Tibial artery (tissue), 4 donors: ENCODE measurements around the gene PALLD.

Experiments used
- DNase-seq, 2 donors: peaks; one replicate each; pipeline ENCODE4 v3.0.0-alpha.2; 2019
- H3K27ac ChIP-seq, 2 donors: fragments of 200-600 bp; sonication (generic) in 1 of 2; 1 replicate in 1 of 2; 2 replicates in 1 of 2; pipeline ENCODE4 v1.5.1; 2018 to 2019; ENCODE audit warnings: mild to moderate bottlenecking in 1 of 2
- H3K27me3 ChIP-seq, 2 donors: fragments of 200-600 bp; sonication (generic) in 1 of 2; one replicate each; pipeline versions ENCODE4 v1.5.1 to v1.6.0; 2016 to 2019
- H3K36me3 ChIP-seq, 3 donors: fragments of 200-600 bp; sonication (generic) in 2 of 3; one replicate each; pipeline ENCODE4 v1.5.1; 2016 to 2019; ENCODE audit warnings: mild to moderate bottlenecking in 2 of 3
- H3K4me1 ChIP-seq, 4 donors: fragments of 200-600 bp; sonication (generic) in 2 of 4; 1 replicate in 3 of 4; 2 replicates in 1 of 4; pipeline ENCODE4 v1.5.1; 2016 to 2019
- H3K4me3 ChIP-seq, 2 donors: fragments of 200-600 bp; sonication (generic) in 1 of 2; 1 replicate in 1 of 2; 2 replicates in 1 of 2; pipeline ENCODE4 v1.5.1; 2018 to 2019; ENCODE audit warnings: mild to moderate bottlenecking in 2 of 2
- H3K9me3 ChIP-seq, 3 donors: fragments of 200-600 bp; sonication (generic) in 1 of 3; one replicate each; pipeline ENCODE4 v1.5.1; 2016 to 2019
- CTCF ChIP-seq, 2 experiments: fragments of 200-600 bp in 1 of 2; fragments of 450-650 bp in 1 of 2; IDR thresholded peaks; one replicate each; pipeline ENCODE4 v1.5.1; 2017 to 2019; ENCODE audit warnings: antibody characterized with exemption in 2 of 2, mild to moderate bottlenecking in 1 of 2, moderate library complexity in 1 of 2
- intact Hi-C: fragments of 100-400 bp; cut with DNase I; formaldehyde crosslinking; loops from one replicate; pipeline ENCODE4 v1.15.0; 2023; ENCODE audit warnings: low total_unique reads

PALLD gene

GRCh38 chr4:168787801-168788595 lies 291.1 kb downstream of the PALLD start:
- Histone ChIP-seq H3K27me3 (no peaks in the 10 kb centered on the region), H3K36me3 (no peaks in the 10 kb centered on the region), H3K27ac (no peak overlapping the region), H3K4me1 (peaks cover 0 to 33% (median 0%) of the 10 kb centered on the region in 4 donors), H3K9me3 (no peaks in the 10 kb centered on the region), H3K4me3 (no peak overlapping the region)
- intact Hi-C loops = no loop called here
- DNase-seq = no peak
- TF ChIP-seq CTCF (IDR thresholded peaks at IDR 0.05) = no peak

GRCh38 chr4:168790898-168791297 lies 294.0 kb downstream of the PALLD start:
- TF ChIP-seq CTCF (IDR thresholded peaks at IDR 0.05) = no peak
- Histone ChIP-seq H3K4me3 (no peak overlapping the region), H3K27ac (peak overlapping the region in 1 of 2 donors; percentile 76), H3K4me1 (peaks cover 0 to 17% (median 0%) of the 10 kb centered on the region in 4 donors), H3K27me3 (no peaks in the 10 kb centered on the region), H3K9me3 (no peaks in the 10 kb centered on the region), H3K36me3 (no peaks in the 10 kb centered on the region)
- DNase-seq = no peak
- intact Hi-C loops = no loop called here

- Histone ChIP-seq H3K36me3 (no peaks in the 10 kb centered on the region), H3K9me3 (no peaks in the 10 kb centered on the region), H3K4me1 (peaks cover 0 to 21% (median 3%) of the 10 kb centered on the region in 4 donors), H3K4me3 (no peak overlapping the region), H3K27me3 (no peaks in the 10 kb centered on the region), H3K27ac (peak overlapping the region in 1 of 2 donors; percentile 76)
- TF ChIP-seq CTCF (IDR thresholded peaks at IDR 0.05) = no peak
- no peak for DNase-seq
- intact Hi-C loops = no loop called here
Observed at GRCh38 chr4:168791376-168791775, 294.5 kb downstream of the PALLD start.

- H3K27ac ChIP-seq = no peak overlapping the region
- TF ChIP-seq CTCF (IDR thresholded peaks at IDR 0.05) = no peak
- H3K4me1 ChIP-seq = peaks cover 0 to 36% (median 8%) of the 10 kb centered on the region in 4 donors
- H3K4me3 ChIP-seq = no peak overlapping the region
- H3K27me3 ChIP-seq = no peaks in the 10 kb centered on the region
- intact Hi-C loops = no loop called here
- no peaks in the 10 kb centered on the region for H3K9me3 ChIP-seq
- H3K36me3 ChIP-seq = no peaks in the 10 kb centered on the region
- DNase-seq = no peak
Observed at GRCh38 chr4:168793542-168793941, 296.7 kb downstream of the PALLD start.

GRCh38 chr4:168794092-168794707 lies 297.3 kb downstream of the PALLD start:
- intact Hi-C loops = no loop called here
- Histone ChIP-seq H3K4me1 (peaks cover 0 to 32% (median 8%) of the 10 kb centered on the region in 4 donors), H3K4me3 (no peak overlapping the region), H3K36me3 (no peaks in the 10 kb centered on the region), H3K27ac (no peak overlapping the region), H3K27me3 (no peaks in the 10 kb centered on the region), H3K9me3 (no peaks in the 10 kb centered on the region)
- no peak for TF ChIP-seq CTCF (IDR thresholded peaks at IDR 0.05)
- DNase-seq = no peak
